HG03571 (cell line): ENCODE results near the gene NCOA1.

Source experiments
- ATAC-seq: cut with Tn5 transposase; IDR thresholded peaks from one replicate; pipeline ENCODE4 v1.9.1; 2021; ENCODE audit not compliant: unreplicated experiment

NCOA1 gene

DNA sequence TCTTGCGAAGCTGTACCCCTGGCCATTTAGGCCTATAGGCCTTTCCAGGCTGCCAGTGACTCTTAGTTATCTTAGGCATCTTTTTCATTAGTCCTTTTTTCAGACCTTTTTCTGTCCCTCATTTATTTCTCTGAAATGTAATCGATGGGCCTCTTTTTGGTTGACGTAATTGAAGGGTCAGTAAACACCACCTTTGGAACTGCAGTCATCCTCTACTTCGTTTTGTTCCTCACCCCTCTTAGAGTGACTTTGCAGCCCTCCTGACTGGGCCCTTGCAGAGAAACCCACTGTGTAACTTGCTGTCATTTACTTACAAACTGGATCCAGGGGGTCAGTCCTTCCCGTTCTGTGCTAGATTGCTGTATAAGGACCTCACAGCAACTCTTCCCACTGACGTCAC lies 325.4 kb downstream of the NCOA1 start:
- ATAC-seq: no peak

DNA sequence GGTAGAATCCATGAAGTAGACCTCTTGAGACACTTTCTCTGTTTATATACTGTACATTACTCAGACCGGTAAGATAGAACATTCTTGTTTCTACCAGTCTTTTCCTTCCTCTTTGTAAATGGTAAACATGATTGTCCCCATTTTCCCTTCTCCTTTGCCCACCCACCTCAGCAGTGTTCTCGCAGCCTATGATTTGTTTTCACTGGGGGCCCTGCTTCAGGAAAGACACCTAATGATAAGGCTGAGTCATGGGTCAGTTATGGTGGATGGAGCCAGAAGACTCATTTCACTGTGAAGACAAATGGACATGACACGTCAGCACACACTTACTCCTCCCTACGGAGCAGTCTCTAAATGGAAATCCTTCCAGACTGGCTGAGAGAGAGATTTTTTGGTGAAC lies 325.8 kb downstream of the NCOA1 start:
- ATAC-seq: no peak

DNA sequence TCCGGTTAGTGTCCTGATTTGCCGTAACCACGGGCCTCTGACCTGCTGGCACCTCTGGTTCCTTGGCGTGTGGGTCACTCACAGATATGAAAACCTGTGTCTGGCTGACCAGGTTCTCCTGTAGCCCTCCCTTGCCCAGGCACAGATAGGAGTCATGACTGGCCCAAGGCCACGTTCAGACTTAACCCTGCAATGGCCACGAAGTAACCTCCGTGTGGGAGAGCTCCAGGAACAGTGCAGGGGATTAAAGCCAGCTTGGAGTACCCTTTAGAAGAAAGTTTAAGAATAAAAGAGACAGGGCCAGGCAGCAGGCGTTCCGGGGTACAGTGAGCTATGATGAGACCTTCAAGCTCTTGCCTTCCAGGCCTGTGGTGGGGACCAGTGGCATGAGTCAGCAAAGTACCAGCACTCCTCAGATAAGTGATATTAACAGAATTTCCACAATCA lies 327.7 kb downstream of the NCOA1 start:
- ATAC-seq: no peak

DNA sequence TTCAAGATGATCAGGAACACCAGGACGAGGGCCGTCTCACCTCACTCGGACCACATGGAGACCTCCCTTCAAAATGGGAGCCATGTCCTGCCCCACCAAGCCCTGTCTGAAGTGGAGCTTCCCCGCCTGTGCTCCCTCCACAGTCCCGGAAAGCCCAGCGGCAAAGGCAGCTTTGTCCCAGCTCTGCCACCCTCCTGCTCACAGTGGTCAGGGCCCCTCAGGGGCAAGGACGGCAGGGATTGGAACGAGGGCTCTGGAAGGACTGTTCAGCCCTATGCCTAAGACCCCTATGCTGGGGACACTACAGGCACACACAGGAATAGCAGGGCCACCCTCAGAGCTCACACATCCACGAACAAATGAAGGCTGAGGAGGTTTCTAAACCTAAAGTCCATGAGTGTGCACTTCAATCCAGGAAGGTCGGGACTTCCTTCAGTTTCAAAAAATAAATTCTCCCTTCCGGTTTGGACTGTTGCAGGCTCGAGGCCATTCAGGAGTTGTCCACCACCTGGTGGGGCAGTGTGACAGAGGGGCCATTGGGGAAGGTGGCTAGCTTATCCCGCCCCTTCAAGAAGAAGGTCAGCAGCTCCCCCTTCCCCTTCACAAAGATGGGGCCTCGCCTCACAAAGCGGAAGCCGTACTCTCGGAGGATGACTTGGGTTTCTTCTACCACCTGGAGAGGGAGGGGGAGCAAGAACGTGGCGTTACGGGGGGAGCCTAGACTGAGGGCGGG lies 328.6 kb downstream of the NCOA1 start:
- ATAC-seq: no peak

DNA sequence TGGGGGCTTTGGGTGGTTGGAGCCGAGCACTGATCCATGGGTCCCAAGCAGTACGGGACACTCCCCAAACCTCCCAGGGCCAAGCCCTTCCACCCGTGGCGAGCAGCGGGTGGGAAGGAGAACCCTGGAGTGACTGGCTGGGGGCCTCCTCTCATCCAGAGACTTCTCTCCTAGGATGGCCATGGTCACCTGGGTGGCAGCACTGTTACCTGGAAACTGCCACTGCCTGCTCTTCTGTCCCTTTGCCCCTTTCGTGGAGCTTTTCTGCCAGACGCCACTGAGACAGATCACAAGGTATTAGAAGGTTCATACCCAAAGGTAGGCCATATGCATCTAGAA lies 329.1 kb downstream of the NCOA1 start:
- ATAC-seq: no peak
